Thyroid gland (tissue), 4 donors: ENCODE results near the gene ADAMTS12. TPM values are rescaled to one million over a fixed set of nuclear protein-coding genes. Genes with fewer than 3 reads are reported as not detected.

Experiments
- DNase-seq, 2 donors: peaks; one replicate each; pipeline ENCODE4 v3.0.0-alpha.2; 2019
- H3K27ac ChIP-seq, 3 donors: fragments of 200-600 bp; sonication (generic); 1 replicate in 2 of 3; 2 replicates in 1 of 3; pipeline ENCODE4 v1.5.1; 2016 to 2019; ENCODE audit warnings: mild to moderate bottlenecking in 1 of 3, moderate library complexity in 1 of 3
- H3K27me3 ChIP-seq: fragments of 200-600 bp; sonication (generic); one replicate; pipeline ENCODE4 v1.5.1; 2019
- H3K36me3 ChIP-seq, 2 donors: fragments of 200-600 bp; sonication (generic); one replicate each; pipeline ENCODE4 v1.5.1; 2016 to 2019
- H3K4me1 ChIP-seq, 2 donors: fragments of 200-600 bp; sonication (generic); one replicate each; pipeline ENCODE4 v1.5.1; 2017 to 2019
- H3K4me3 ChIP-seq, 3 donors: fragments of 200-600 bp; sonication (generic); replicated peaks in 1 of 3; 1 replicate in 2 of 3; 2 replicates in 1 of 3; pipeline ENCODE4 v1.5.1; 2016; ENCODE audit warnings: mild to moderate bottlenecking in 1 of 3
- H3K9me3 ChIP-seq: fragments of 200-600 bp; sonication (generic); one replicate; pipeline ENCODE4 v1.5.1; 2017
- POLR2A ChIP-seq, 2 donors: fragments of 450-650 bp; IDR thresholded peaks; one replicate each; pipeline ENCODE4 v1.6.1; 2017; ENCODE audit warnings: antibody characterized with exemption in 2 of 2, mild to moderate bottlenecking in 2 of 2, moderate library complexity in 1 of 2
- WGBS, 2 donors: methylation state at CpG; one replicate each; pipeline ENCODE4 v1.1.5; 2017; 5-methylcytosine and 5-hydroxymethylcytosine counted together
- intact Hi-C: fragments of 100-400 bp; cut with DNase I; formaldehyde crosslinking; loops from one replicate; pipeline ENCODE4 v1.15.1; 2023
- total RNA-seq, 4 donors: library from RNA; depleted of rRNA; stranded (reverse); fragments of >200 nt; gene quantifications; one replicate each; pipeline ENCODE4 v1.2.3, GENCODE V29; 2016
- TF ChIP-seq, protein P1 (sequence below), 6 experiments: fragments of 200-600 bp in 3 of 6; fragments of 450-650 bp in 3 of 6; sonication (generic) in 3 of 6; IDR thresholded peaks; one replicate each; pipeline ENCODE4 v1.5.1; 2016 to 2019; ENCODE audit warnings: antibody characterized with exemption in 6 of 6, mild to moderate bottlenecking in 2 of 6, inconsistent platforms in 1 of 6, moderate library complexity in 1 of 6

Gene ADAMTS12
- total RNA-seq, 4 donors from 2014 or later: 1.3 to 5.8 (median 2.3) TPM

DNA sequence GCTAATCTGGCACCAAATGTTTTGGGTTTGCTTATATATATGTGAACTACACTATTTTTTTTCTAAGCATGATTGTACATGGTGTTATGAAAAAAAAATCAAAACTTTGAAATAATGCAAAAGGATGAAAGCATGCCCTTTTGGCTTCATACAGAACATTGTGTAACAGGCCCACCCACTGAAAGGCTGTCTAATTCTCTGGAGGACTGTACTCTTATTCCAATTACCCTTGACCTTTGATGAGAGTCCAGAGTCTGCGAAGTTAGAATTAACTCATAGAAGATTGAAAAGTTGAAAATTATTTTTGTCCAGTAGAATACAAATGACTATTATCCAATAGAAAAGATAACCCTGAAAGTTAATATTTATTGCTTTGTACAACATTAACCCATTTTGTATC, 117.4 kb downstream of the ADAMTS12 start:
- no peak overlapping the region for H3K4me3 ChIP-seq
- H3K36me3 ChIP-seq: no peaks in the 10 kb centered on the region
- intact Hi-C loops: no loop called here
- 71 to 89% methylated on average over 1 of the region's 1 CpG for whole genome bisulfite sequencing, 2 donors
- H3K9me3 ChIP-seq: no peaks in the 10 kb centered on the region
- no peaks in the 10 kb centered on the region for H3K27me3 ChIP-seq
- DNase-seq: no peak
- TF ChIP-seq, protein P1, sequence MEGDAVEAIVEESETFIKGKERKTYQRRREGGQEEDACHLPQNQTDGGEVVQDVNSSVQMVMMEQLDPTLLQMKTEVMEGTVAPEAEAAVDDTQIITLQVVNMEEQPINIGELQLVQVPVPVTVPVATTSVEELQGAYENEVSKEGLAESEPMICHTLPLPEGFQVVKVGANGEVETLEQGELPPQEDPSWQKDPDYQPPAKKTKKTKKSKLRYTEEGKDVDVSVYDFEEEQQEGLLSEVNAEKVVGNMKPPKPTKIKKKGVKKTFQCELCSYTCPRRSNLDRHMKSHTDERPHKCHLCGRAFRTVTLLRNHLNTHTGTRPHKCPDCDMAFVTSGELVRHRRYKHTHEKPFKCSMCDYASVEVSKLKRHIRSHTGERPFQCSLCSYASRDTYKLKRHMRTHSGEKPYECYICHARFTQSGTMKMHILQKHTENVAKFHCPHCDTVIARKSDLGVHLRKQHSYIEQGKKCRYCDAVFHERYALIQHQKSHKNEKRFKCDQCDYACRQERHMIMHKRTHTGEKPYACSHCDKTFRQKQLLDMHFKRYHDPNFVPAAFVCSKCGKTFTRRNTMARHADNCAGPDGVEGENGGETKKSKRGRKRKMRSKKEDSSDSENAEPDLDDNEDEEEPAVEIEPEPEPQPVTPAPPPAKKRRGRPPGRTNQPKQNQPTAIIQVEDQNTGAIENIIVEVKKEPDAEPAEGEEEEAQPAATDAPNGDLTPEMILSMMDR (IDR thresholded peaks at IDR 0.05): no peak
- TF ChIP-seq POLR2A (IDR thresholded peaks at IDR 0.05): no peak
- no peaks in the 10 kb centered on the region for H3K4me1 ChIP-seq
- H3K27ac ChIP-seq: no peak overlapping the region

DNA sequence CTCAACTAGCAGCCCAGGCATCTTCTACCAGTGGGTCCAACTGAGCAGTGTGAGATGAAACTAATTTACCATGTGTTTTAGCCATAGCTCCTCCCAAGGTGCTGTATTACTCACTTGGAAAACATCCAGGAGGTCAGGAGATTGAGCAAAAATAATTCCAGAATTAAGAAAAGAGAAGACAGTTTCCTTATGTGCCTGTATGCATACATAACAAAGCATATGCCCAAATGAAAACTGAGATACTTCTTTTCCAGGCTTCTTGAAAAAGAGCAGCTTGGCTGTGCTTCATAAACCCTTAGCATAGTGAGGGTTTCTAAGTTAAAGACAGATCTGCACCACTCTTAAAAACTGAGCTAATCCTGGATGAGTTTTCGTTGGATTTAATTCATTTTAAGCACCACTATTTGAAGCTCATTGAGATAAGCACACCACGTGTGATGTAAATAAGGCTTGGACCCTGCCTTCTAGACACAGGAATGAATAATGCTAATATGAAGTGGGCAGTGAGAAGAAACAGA, 119.4 kb downstream of the ADAMTS12 start:
- 42 to 50% methylated on average over 2 of the region's 2 CpGs for WGBS, 2 donors
- Histone ChIP-seq H3K27ac (no peak overlapping the region), H3K4me1 (no peaks in the 10 kb centered on the region), H3K4me3 (no peak overlapping the region), H3K27me3 (no peaks in the 10 kb centered on the region), H3K36me3 (no peaks in the 10 kb centered on the region), H3K9me3 (no peaks in the 10 kb centered on the region)
- no peak for DNase-seq
- intact Hi-C loops: no loop called here
- TF ChIP-seq POLR2A (IDR thresholded peaks at IDR 0.05): no peak
- TF ChIP-seq, protein P1 (IDR thresholded peaks at IDR 0.05): no peak

DNA sequence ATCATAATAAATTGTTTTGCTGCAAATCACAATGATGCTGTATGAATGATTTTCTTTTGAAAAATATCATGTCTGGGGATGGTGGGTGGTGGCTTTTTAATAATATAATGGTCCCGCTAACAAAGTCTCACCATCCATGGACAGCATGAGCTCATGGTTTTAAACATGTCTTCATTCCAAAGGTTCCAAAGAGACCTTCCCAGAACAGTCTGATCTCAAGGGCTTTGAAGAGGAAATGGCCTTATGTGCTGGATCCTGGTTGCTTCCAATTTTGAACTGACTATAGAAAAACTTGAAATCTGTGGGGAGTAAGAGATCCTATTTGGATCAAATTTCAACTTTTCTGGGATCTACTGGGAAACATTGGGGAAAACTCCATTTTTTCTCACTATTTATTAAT, 121.8 kb downstream of the ADAMTS12 start:
- Histone ChIP-seq H3K27me3 (no peaks in the 10 kb centered on the region), H3K27ac (no peak overlapping the region), H3K4me3 (no peak overlapping the region), H3K9me3 (no peaks in the 10 kb centered on the region), H3K36me3 (no peaks in the 10 kb centered on the region), H3K4me1 (no peaks in the 10 kb centered on the region)
- intact Hi-C loops: no loop called here
- 71 to 73% methylated on average over 1 of the region's 1 CpG for WGBS, 2 donors
- no peak for TF ChIP-seq POLR2A (IDR thresholded peaks at IDR 0.05)
- TF ChIP-seq, protein P1 (IDR thresholded peaks at IDR 0.05): no peak
- no peak for DNase-seq

DNA sequence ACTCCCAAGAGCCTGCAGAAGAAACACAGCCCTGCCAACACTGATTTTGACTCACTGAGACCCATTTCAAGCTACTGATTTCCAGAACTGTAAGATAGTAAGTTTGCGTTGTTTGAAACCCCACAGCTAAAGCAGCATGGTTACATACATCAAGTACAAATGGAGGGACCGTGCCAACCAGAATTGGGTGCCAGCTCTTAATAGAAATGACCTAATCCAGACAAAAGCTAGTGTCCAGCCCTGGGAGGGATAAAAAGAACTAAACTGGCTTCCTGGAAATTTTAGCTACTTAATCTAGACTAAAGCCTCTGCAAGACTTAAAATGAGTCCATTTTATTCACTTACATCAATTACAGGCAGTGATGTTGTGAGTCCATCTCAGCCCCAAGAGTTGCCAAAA, 122.6 kb downstream of the ADAMTS12 start:
- 94 to 98% methylated on average over 2 of the region's 2 CpGs for whole genome bisulfite sequencing, 2 donors
- intact Hi-C loops: no loop called here
- TF ChIP-seq, protein P1 (IDR thresholded peaks at IDR 0.05): no peak
- TF ChIP-seq POLR2A (IDR thresholded peaks at IDR 0.05): no peak
- Histone ChIP-seq H3K4me3 (no peak overlapping the region), H3K9me3 (no peaks in the 10 kb centered on the region), H3K4me1 (no peaks in the 10 kb centered on the region), H3K27me3 (no peaks in the 10 kb centered on the region), H3K27ac (no peak overlapping the region), H3K36me3 (no peaks in the 10 kb centered on the region)
- no peak for DNase-seq

DNA sequence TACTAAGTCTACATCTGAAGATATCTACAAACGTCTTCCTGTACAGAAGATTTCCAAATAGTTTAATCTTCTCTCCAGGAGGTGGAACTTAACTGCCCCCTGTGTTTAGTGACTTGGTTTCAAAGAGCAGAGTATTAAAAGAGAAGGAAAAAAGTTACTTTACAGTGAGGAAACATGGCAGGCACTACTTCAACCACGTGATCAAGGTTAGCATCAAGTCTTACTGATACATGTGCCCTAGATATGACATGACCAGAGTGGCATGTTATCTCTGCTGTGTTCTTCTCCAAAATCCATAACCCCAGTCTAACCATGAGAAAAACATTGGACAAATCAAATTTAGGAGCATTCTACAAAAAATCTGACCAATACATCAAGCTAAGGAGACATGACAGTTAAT, 125.8 kb downstream of the ADAMTS12 start:
- TF ChIP-seq, protein P1 (IDR thresholded peaks at IDR 0.05): no peak
- TF ChIP-seq POLR2A (IDR thresholded peaks at IDR 0.05): no peak
- H3K27ac ChIP-seq: no peak overlapping the region
- no peaks in the 10 kb centered on the region for H3K4me1 ChIP-seq
- intact Hi-C loops: no loop called here
- WGBS, 2 donors: 73 to 80% methylated on average over 2 of the region's 2 CpGs
- no peaks in the 10 kb centered on the region for H3K9me3 ChIP-seq
- no peaks in the 10 kb centered on the region for H3K27me3 ChIP-seq
- no peak overlapping the region for H3K4me3 ChIP-seq
- H3K36me3 ChIP-seq: no peaks in the 10 kb centered on the region
- DNase-seq: no peak
